Measurements from ENCODE around the gene NWD2.

GRCh38 chr4:37304612-37305011, 60.1 kb downstream of the NWD2 start:
- TF ChIP-seq CTCF (conservative IDR thresholded peaks at IDR 0.05 in 1 of 2, IDR thresholded peaks at IDR 0.05 in 1 of 2; ENCODE audit: low read depth in 1 of 2, low read length in 2 of 2) (no peak), EZH2 (IDR thresholded peaks at IDR 0.05; ENCODE audit: low read length, missing control alignments) (no peak)

Data from fibroblast of lung (primary cell).